Hepatocyte (in vitro differentiated cells): ENCODE results near the gene KIAA1217.

Source experiments
- CTCF ChIP-seq: fragments of 200-600 bp; sonication (generic); IDR thresholded peaks from 2 replicates; pipeline ENCODE4 v1.5.1; 2016; ENCODE audit warnings: antibody characterized with exemption, mild to moderate bottlenecking; ENCODE audit not compliant: poor library complexity
- EZH2 ChIP-seq: fragments of 200-600 bp; sonication (generic); IDR thresholded peaks from 2 replicates; pipeline ENCODE4 v1.6.1; 2016; ENCODE audit warnings: antibody characterized with exemption, mild to moderate bottlenecking, borderline replicate concordance
- EZH2phosphoT487 ChIP-seq: fragments of 200-600 bp; sonication (generic); IDR thresholded peaks from one replicate; pipeline ENCODE4 v1.6.1; 2018; ENCODE audit warnings: antibody characterized with exemption, mild to moderate bottlenecking, low read depth, moderate library complexity; ENCODE audit not compliant: unreplicated experiment, severe bottlenecking

GRCh38 chr10:24475598-24475997 is 266.7 kb downstream of the KIAA1217 start:
- TF ChIP-seq EZH2, result no peak
- no peak for TF ChIP-seq CTCF
- no peak for TF ChIP-seq EZH2phosphoT487
